HG03565 (cell line): Measurements from ENCODE around the gene ABHD15.

ENCODE experiments used
- ATAC-seq: cut with Tn5 transposase; IDR thresholded peaks from one replicate; pipeline ENCODE4 v1.9.1; 2021; ENCODE audit warnings: mild to moderate bottlenecking, moderate library complexity; ENCODE audit not compliant: unreplicated experiment

Gene ABHD15

DNA sequence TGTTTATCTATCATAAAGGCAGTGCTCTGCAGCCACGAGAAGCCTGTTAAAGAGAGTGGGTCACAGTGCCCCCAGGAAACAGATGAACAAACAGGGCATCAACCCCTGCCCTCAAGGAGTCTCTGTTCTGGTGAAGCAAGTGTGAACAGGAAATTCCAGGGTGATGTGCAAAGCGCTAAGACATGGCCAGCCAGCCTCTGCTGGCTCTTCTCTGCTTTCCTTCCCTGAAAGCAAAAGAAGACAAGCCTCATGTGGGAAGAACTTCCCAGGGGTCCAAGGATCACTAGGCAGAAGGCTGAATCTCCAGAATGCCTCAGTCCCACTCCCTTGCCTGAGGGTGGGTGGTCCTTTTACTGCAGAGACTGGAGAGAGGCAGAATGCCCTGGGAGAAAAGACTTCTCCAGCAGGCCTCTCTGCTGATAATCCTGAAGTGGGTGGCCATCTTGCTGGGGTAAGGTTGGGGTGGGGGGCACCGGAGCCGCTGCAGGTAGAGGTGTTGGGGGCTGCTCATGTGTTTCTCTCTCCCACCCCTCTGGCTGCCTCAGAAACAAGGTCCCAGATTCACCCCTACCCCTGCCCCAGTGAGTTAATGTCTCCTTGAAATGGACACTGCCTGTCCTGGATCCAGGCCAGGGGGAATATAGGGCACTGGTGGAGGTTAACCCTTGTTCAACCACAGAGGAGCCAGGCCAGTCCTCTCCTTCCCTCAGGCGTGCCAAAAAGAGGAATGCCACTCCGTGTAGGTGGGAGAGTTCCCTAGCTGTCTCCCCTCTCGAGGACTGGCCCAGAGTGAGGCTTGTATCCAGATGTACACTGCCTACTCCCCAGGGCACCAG lies 28.5 kb upstream of the ABHD15 start:
- no peak for ATAC-seq

GRCh38 chr17:29594519-29595090 lies 27.8 kb upstream of the ABHD15 start:
- no peak for ATAC-seq

DNA sequence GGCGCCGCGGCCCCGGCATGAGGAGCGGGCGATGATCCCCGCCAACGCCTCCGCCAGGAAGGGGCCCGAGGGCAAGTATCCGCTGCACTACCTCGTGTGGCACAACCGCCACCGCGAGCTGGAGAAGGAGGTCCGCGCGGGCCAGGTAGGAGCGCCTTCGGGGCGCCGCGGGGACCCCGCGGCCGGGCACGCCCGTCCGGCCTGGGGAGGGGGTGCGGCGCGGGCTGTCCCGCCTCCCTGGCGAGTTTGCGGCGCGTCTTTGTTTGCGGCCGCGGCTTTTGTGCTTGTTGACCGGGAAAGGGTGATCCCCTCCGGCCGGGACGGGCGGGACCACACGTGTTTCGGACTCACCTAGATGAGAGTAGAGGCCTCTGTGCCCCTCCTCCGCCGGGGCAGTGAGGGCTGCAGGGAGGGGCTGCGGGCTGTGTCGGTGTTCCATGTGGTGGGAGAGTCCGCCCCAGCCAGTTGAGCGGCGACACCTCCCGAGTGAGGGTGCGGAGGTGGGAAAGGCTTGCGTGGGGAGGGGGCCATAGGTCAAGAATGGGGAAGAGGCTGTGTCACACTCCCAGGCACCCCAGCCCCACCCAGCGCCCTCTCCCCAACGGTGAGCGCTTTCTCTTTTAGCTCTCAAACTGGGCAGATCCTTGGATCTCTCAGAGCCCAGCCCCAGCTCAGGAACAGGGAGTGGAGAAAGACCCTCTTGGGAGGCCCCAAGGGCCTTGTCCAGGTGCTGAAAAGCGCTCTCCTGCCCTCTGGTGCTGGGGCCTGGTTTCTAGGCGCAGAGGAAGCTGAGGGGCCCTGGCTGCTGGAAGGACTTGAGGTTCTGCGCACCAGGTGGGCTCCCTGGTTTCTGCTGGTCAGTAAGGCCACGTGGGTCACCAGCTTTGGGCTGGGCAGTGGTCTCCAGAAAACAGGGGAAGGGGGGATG lies 27.0 kb upstream of the ABHD15 start:
- ATAC-seq, result no peak

DNA sequence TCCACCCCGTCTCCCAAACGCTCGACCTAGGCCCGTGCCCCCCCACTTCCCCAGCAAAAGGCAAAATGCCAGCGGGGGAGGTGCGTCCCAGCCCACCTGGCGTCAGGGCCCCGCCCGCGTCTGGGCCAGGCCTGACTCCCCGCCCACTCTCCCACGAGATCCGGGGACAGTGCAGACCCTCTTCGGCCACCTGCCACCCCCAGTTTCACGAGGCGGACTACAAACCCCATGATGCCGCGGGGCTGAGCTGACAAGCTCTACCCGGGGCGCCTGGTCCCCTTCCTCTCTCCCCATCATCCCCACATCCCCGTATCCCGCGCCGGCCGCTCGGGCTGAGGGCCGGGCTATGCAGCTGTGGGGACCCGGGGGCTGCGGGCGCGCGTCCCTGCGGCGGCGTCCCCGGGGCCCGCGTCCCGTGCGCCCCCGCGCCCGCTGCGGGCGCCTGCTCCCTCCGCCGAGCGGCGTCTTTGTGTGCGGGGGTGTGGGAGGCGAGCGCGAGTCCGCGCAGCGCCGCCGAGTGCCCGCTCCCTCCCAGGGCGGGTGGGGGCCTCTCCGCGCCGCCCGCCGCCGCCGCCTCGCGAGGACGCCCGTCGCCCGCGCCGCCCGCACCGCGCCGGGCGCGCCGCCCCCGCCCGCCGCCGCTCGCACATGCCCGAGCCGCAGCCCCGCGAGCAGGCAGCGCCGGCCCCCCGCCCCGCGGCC lies 26.2 kb upstream of the ABHD15 start, which contains the start of gene ANKRD13B:
TSS of gene ANKRD13B (plus strand) at position 283 of the 702 bp plus-strand sequence. CDS start 490 bp downstream, outside the sequence.
- no peak for ATAC-seq

DNA sequence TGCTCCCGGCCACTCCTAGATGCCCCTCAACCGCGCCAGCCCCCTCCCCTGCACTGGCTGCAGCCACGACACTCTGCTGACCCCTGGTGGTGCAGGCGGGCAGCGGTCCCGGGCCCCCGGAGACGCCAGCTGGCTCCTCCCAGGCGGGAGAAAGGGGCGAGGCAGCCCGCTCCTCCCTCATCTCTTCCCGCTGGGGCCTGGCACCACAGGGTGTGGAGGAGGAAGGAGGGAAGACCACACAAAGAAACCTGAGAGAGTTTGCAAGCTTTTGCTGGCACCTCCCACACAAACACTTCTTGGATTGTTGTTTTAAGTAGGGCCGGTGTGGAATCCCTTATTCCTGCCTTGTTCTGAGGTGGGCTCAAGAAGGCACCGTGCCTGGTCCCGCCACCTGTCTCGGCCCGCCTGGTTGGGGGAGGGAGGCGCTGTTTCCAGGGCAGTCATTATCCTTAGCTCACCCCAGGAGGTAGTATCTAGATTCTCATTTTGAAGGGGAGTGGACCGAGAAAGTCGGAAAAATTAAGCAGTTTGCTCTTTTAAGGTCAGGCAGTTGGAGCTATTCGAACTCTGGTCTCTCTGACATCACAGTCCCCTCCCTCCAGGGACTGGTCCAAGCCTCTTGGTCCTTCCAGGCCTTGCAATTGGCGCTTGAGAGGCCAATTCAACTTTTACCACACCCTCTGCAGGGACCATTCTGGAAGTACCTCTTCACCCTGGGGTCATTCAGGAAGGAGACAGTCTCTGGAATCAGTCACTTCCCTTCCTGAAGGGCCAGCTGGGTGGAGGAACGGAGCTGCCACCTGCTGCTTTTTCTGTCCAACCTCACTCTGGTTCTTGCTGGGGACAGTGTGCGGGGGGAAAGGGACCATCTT lies 25.1 kb upstream of the ABHD15 start:
- ATAC-seq, result no peak

- ATAC-seq, result no peak
Measured at GRCh38 chr17:29591146-29591736, 24.4 kb upstream of the ABHD15 start.

DNA sequence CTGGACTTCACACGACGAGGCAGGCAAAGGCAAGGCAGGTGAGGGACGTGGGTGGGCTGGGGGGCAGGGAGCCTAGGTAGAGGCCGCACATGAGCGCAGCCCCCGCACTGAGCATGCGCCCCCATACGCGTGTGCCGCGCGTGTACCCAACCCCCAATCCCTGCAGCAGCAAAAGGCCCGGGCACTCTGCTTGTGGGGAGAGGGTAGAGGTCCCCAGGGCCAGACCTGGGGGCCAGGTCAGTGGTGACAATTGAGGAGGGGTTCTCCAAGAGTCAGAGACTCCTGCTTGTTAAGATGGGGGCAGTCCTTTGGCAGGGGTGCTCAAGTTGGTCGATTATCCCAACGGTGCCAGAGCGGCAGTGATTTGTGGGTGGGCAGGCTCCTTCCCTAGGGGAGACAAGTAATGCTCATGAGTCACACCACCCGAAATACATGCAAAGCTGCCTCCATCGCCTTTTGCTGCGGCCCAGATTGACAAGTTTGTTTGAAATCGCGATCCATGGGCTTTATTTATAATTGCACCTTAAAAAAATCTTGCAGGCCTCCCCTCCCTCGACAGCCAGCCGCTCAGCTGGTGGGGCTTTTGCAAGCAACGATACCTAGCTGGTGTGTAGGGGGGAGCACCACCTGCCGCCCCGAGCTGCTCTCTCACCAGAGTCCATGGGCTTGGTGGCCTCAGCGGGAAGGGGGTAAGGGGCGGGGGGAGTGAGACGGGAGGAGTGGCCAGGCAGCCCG lies 23.7 kb upstream of the ABHD15 start:
- ATAC-seq, result no peak

- peak; percentile 38 for ATAC-seq
Measured at GRCh38 chr17:29589524-29590410, 22.9 kb upstream of the ABHD15 start, which contains the start of gene GIT1. TSS of gene GIT1 (minus strand) at chr17:29589648. CDS start at chr17:29589378, 270 bp downstream.

DNA sequence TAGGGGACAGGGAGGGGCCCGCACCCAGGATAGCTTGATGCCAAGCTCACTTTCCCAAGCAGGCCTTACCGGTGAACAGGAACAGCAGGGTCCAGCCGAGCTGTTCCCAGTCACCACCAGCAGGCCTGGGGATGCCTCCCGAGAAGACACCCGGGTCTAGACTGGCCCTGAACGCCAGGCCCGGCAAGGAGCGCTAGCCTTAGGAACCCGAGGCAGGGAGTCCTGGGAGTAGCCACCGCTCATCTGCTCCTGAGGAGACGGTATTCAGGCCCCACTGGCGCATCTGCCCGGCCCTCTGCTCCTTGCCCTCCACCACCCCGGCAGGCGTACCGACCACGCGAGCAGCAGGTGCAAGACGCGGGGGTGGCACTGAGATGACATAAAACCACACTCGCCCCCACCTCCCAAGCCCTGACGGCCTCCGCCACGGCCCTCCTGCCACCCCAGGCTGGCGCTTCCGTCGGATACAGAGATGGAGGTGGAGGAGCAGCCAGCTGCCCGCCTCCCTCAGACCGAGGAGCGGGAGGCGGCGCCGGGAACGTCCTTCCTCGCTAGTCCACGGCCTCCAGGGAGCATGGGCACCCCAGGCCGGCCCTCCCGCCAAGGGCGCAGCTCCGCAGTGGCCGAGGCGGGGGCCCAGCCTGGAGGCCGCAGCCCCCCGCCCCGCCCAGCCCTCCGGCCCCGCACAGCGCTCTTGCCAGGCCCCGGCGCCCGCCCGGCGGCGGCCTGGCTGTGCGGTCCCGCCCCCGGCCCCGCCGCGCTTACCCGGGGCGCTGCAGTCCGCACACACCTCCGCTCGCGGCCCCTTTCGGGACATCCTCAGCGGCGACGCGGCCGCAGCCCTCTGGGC lies 21.9 kb upstream of the ABHD15 start:
- ATAC-seq, result peak; percentile 3

- no peak for ATAC-seq
Measured at GRCh38 chr17:29588017-29588561, 21.3 kb upstream of the ABHD15 start.

DNA sequence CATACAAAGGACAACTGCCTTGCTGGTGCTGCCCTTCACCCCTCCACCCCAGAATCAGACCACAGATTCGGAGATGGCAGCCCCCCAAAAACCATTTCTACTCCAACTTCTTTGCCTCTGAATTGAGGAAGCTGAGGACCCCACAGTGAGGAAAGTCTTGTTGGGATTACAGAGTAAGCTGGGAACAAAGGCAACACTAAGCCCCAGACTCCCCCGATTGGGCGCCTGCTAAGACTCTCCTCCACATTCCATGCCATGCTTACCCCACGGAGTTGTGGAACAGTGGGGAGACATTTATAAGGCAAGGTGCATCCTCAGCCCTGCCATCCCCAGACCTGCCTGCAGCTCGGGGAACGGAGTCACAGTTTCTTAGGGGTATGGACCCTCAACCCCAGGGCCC lies 20.8 kb upstream of the ABHD15 start:
- ATAC-seq, result no peak

GRCh38 chr17:29586676-29587469 lies 20.0 kb upstream of the ABHD15 start:
- ATAC-seq, result no peak

DNA sequence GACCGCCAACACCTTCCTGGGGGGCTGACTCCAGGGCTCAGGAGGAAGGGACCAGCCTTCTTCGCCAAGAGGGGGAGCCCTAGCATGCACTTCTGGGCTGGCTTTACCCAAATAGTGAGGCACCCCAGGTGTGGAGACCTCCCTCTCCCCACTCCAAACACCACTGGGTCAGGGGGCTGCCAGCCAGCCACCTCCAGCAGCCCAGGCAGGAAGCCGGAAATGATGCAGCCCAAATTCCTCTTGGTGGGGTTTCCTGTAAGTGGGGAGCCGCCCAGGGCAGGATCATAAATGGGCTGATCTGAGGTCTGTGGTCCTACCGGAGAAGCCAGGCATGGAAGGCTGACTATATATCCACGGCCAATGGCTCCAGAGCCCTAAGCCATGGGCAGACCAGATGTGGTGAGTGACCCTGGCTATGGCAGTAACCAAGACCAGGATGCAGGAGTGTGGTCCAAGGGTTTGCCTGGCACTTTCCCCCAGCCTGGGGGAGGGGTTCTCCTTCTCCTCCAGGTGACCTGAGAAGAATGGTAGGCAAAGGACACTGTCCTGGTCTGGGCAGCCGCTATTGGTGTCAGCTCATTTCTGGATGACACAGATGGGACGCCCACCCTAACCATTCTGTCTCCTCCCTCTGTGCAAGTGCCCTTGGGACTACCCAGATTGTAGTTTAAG lies 18.4 kb upstream of the ABHD15 start:
- ATAC-seq, result no peak

- no peak for ATAC-seq
Measured at GRCh38 chr17:29584452-29585079, 17.7 kb upstream of the ABHD15 start.
